ENCODE results near the gene CDH24.

- no peak for TF ChIP-seq CTCF (IDR thresholded peaks at IDR 0.05)
- no peak for TF ChIP-seq POLR2A (IDR thresholded peaks at IDR 0.05)
- TF ChIP-seq EP300 (IDR thresholded peaks at IDR 0.05): no peak
Observed at GRCh38 chr14:23023022-23023794, 34.1 kb downstream of the CDH24 start.
